GM18498 (cell line): ENCODE measurements around the gene STEAP1B.
"Not testable (repeated sequence)": the region's sequence is repeated elsewhere in the genome, so short reads cannot be mapped to it uniquely, and the experiment has no call there.

Experiments used
- ATAC-seq: cut with Tn5 transposase; IDR thresholded peaks from one replicate; pipeline ENCODE4 v1.9.1; 2021; ENCODE audit warnings: mild to moderate bottlenecking, moderate library complexity; ENCODE audit not compliant: unreplicated experiment

The STEAP1B gene

DNA sequence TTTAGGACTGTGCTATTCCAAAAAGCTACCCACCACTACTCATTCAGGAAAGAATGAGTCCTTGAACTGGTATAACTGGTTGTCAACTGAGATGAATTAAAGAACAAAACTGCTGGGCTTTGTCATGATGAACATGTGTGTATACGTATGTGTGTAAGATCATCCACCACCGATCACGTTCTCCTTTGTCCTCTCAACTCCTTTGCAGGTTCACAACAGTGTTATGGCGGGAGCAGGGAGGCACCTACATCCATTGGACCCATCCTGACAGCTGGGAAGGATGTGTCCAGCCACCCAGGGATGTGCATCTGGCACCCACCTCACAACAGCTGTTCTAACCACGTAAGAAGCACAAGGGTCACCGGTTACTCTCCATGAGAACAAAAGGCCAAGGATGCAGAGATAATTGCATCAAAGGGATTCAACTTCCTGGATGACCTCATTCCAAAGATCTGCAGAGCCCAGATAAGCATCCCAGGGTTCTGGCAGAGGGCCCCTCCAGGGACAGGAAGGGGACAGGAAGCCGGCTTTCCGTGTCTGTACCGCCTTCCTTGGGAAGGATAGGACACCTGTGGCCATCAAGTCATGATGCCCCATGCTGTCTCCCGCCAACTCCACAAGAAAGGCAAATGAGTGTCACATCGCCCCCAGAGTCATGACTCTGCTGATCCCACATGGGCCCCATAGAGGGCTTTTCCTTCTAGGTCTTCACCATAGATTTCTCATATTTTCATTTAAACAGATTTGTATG lies 66.1 kb downstream of the STEAP1B start:
- ATAC-seq: no peak

DNA sequence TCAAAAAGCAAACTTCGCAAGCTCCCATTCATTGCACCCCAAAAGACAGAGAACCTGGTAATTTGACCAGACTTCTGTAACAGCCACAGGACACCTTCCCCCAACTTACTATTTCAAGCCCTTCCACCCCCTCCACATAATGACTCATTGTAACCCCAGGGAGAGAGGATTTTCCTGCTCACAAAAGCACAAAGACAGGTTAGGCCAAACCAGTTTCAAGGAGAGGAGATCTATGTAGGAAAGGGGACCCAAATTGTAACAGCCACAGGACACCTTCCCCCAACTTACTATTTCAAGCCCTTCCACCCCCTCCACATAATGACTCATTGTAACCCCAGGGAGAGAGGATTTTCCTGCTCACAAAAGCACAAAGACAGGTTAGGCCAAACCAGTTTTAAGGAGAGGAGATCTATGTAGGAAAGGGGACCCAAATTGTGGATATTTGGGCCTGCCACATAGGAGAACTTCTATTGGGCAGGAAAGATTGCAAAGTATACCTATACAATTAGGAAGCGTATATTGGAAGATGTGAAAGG lies 66.8 kb downstream of the STEAP1B start:
- ATAC-seq: not testable (repeated sequence)

DNA sequence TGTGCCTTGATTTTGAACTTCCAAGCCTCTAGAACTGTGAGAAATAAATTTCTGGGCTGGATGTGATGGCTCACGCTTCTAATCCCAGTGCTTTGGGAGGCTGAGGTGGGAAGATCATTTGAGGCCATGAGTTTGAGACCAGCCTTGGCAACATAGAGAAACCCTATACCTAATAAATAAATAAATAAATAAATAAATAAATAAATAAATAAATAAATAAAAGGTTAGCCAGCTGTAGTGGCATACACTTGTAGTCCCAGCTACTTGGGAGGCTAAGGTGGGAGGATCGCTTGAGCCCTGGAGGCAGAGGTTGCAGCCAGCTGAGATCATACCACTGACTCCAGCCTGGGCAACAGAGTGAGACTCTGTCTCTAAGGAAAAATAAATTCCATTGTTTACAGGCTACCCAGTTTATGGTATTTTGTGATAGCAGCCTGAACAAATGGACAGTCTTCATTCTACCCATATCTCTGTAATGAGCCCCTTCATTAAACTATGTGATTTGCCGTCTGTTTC lies 67.7 kb downstream of the STEAP1B start:
- no peak for ATAC-seq

DNA sequence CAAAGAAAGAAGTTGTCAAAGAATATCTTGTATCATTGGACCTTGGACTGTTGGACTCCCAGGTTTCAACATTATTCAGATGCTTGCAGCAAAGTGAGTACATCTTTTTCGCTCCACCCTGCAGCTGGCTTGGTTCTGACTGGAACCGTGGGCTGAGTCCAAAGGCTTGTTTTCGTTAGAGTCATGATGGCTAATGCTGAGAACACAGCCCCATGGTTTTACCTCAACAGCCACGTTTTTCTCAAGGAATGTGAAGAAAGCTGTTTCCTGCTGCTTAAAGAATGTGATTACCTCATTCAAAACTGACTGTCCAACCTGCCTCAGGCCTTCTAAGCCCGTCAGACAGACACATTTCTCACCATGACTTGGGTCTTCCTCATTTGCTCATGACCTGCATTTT lies 69.5 kb downstream of the STEAP1B start:
- ATAC-seq: no peak

DNA sequence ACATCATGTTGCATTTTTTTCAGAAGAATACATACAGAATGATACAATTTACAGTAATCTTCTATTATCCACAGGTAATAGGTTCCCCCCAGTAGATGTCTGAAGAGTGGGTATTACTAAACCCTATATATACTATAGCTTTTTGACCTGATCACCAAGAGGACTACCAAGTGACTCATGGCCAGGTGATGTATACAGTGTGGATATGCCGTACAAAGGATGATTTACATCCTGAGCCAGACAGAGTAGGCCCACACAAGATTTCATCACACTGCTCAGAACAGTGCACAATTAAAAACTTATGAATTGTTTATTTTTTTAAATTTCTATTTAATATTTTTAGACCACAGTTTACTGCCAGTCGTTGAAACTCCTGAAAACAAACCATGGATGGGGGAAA lies 70.6 kb downstream of the STEAP1B start:
- ATAC-seq: no peak

DNA sequence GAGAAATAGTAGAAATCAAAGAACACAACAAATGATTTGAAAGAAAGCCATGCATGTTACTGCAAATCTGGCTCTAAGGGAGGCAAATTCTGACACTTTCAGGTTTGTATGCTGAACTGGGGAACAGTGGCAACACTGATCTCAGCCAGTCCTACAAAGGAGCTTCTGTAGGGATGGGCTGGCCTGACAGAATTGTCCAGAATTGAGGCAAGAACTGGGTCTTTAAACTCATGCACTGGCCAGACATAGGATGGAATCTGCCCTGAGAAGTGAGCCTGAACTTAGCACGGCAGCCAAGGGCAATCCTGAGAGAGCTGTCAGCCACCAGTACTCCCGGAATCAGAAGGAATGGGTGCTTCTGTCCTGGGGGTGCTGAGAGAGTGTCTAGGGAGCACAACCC lies 72.1 kb downstream of the STEAP1B start:
- ATAC-seq: no peak

DNA sequence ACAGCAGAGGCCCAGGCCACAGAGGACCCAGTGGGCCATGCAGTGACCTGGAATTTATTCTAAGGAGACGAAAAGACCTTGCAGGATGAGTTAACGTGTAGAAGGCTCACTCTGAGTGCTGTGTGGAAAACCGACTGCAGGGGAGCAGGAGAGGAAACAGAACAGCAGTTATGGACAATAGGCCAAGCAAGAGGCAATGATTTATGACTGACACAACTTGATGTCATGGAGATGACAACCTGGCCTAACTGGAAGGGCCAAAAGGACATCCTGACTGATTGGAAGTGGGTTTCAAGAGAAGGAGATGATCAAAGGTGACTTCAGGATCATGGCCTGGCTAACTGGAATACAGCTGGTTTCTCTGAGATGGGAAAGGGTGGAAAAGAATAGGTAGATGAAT lies 72.9 kb downstream of the STEAP1B start:
- ATAC-seq: no peak

DNA sequence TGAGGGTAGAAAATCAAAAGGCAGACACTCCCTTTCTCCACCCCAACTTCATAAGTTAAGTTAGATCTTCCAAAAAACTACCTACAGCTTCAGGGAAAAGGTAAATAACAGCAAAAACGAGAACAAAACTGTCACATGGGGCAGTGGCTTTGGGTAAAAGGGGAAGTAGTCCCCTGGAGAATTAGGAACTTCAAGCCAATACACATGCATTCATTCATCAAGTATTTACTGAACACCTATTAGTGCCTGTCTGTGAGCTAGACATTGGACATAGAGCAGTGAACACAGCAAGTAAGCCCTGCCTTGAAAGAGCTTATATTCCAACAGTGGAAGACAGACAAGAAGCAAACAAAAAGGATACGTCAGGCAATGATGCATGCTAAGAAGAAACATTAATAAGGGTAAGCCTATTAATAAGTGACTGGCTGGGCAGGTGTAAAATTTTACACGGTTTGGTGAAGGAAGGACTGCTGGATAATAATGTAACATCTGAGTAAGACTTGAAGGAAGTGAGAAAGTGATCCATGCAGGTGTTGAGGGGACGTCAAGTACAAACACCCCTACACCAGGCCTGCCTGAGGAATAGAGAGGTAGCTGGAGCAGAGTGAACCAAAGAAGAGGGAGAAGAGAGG lies 73.4 kb downstream of the STEAP1B start:
- peak; percentile 58 for ATAC-seq

DNA sequence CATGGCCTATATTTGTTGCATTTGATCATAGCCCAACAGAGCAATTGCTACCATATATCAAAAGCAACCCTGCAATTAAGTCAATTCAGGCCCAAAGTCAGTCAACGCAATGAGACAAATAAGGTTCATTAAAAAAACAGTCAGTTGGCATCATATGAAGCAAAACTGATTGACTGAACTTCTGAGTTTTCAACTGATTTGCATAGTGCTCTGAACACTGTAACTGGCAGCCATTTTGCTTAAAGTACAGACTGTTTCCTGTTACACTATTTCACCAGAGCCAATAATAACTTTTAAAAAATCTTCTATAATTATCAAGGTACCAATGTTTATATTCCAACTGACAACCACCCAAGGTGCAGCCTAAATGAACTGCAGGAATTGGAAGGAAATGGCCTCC lies 74.6 kb downstream of the STEAP1B start:
- no peak for ATAC-seq

DNA sequence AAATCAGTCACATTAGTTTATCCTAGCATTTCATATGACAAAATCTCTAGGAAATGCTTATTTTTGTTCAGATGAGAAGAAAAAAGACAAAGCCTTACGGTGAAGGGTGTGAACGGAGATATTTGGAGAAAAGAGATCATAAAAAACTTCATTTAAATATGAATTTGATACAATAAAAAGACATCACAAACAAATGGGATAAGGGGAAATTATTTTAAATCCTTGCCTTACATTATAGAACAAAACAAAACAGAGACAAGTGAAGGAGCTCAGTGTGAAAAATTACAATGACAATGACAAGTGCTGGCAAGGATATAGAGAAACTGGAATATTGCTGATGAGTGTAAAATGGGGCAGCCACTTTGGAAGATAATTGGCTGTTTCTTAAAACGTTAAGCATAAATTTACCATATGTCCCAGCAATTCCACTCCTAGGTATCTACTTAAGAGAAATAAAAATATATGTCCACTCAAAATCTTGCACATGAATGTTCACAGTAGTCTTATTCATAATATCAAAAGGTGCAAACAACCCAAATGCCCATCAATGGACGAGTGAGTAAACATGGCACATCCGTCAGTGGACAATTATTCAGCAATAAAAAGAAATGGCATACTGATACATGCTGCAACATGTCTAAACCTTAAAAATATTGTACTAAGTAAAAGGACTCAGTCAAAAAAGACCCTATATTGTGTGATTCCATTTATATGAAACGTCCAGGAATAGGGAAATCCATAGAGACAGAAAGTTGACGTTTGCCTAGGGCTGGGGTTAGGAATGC lies 77.0 kb downstream of the STEAP1B start:
- no peak for ATAC-seq

DNA sequence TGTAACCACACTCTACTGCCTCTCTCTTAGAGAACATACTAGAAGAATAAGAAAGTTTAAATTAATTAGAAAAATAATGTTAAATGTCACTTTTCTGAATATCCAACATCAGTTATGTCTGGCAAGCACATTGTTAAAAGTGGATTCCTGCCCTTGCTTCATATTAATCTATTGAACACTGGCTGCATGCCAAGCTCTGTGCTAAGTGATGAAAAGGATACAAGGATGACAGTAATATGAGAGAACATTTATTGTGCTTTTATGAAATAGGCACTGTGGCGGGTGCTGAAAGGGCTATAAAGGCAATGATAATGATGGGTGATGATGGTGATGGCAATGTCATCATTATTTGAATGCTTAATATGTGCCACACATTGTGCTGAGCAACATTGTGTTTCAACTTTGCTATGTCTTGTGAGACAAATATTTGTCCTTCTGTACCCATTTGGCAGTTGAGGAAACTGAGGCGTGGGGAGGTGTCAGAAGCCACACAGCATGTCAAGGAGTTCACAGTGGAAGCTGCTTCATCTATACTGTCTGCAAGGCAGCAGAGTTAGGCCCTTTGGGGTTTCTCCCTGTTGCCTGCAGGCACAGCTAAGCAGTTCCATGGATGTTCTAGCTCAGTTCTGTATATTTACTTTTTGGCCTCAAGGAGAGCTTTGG lies 78.9 kb downstream of the STEAP1B start:
- no peak for ATAC-seq

DNA sequence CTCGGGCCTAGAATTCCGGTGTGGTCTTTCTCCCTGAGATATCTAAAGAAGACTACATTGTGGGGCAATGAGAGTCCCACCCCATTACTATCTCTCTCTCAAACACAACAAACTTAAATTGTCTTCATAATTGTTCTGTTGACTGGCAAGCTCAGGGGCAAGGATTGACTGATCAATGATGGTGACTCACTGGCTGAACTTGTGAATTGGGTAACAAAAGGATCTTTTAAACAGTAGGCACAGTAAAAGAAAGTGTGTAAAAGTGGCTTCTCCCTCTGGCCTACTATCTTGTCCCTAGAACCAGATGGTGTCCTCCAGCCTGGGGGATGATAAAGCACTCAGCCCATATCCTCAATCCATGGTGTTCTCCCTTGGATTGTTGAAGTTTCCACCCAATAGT lies 80.0 kb downstream of the STEAP1B start:
- no peak for ATAC-seq

DNA sequence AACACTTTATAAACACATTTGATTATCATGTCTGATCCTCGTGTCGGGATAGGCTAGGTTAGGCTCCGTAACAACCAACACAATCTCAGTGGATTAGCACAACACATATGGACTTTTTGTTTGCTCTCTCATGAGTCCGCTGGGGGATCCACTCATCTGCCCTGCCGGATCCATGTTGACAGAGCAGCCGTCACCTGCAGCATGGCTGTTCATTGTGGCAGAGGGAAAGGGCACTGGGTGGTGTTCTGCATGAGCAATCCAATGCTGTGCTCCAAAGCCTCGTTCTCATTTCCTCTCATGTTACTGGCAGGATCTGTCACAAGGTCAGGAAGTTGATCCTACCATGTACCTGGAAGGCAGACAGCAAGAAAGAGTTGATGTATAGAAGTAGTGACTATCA lies 80.5 kb downstream of the STEAP1B start:
- ATAC-seq: no peak

DNA sequence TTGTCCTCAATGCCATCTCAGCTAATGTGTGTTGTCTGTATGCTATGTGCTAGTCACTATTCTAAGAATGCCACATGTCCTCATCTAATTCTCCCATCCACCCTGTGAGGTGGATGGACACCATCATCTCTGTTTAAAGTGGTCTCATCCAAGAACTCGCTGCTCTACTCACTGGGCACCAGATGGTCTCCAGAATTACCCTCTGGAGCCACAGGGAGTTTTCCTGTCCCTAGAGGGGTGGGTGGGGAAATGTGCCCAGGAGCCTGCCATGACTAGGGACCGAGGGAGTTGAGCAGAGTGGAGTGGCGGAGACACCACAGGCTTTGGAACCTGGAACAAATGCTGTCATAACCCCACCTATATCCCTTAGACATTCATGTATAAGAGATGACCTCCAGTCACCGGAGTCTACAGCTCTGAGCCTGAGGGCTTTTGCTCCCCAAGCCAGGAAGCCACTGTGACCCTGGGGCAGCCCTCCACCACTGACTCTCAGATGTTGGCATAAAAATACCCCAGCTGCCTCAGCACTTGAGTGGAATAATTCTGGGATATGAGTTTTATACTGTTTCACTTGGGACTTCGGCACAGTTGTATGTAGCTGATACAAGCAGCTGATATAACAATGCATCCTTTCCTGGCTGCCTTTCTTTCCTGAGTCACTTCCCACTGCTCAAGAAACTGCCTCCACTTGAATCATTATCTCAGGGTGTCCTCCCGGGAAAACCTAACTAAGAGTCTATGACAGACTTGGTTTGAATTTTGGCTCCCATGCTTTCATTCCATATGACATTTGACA lies 81.5 kb downstream of the STEAP1B start:
- no peak for ATAC-seq

DNA sequence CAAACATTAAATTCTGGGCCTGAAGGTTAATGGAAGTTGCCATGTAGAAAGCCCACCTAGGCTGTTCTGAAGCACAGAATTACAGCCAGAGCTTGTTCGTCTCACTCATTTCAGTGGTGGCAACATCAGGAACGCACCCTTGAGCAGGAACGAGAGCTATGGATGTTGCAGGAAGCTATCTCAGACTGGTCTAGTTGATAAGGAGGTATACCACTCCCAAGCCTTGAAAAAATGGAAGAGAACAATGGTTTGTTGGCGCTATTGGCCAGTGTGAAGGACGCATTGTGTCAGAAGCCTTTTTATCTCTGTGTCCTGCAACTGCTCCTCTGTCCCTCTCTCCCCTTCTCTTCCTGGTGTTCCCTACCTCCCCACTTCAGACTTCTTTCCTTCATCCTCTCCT lies 82.1 kb downstream of the STEAP1B start:
- ATAC-seq: no peak

DNA sequence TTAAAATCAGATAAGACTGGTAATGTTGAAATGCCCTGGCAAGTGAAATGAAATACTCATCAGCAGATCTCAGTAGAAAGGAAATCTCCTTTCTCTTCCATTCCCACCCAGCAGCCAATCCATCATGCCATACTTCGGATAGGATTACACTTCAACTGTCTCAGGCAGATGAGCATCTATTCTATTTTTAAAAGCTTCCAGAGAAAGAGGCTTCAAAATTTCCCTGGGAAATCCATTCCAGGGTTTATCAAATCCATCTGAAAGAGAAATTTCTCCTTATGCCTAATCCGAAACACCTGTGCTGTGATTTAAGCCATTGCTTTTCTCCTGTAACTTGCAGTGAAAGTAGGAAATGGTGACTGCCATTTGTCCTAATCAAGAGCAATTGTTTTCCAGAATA lies 82.6 kb downstream of the STEAP1B start:
- ATAC-seq: no peak

DNA sequence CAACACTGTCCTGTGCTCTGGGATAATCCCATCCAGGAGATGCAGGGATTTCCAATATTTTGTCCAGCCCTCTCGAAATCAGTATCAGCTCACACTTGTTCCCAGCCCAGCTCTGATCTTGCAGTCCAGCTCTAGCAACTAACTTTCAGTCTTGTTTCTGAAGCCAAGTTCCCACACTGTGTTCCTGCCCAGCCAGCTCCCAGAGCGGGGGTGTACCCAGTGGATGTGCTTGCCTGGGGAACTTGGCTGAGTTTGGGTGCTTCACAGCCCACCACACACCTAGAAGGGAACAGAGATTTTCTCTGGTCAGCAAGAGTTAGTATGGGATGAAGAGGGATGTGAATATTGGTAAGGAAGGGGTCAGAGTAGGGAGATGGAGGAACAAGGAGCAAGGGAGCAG lies 85.6 kb downstream of the STEAP1B start:
- ATAC-seq: no peak

DNA sequence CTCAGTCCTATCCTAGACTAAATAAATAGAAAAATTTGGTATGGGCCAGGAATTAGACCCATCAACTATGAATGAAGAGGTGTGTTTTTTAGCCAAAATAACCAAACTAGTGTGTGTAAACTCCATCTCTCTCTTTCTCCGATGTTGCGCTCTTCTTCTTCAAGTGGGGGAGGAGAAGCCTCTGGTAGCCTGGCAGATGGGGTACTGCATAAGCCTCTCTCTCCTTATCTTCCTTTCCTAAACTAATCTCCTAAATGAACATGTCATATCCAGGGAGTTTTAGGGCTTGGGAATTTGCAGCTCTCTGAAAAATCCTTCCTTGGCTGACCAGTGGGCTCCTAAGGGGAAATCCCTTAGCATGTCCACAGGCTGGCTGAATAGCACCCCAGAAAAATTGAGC lies 86.8 kb downstream of the STEAP1B start:
- ATAC-seq: no peak

DNA sequence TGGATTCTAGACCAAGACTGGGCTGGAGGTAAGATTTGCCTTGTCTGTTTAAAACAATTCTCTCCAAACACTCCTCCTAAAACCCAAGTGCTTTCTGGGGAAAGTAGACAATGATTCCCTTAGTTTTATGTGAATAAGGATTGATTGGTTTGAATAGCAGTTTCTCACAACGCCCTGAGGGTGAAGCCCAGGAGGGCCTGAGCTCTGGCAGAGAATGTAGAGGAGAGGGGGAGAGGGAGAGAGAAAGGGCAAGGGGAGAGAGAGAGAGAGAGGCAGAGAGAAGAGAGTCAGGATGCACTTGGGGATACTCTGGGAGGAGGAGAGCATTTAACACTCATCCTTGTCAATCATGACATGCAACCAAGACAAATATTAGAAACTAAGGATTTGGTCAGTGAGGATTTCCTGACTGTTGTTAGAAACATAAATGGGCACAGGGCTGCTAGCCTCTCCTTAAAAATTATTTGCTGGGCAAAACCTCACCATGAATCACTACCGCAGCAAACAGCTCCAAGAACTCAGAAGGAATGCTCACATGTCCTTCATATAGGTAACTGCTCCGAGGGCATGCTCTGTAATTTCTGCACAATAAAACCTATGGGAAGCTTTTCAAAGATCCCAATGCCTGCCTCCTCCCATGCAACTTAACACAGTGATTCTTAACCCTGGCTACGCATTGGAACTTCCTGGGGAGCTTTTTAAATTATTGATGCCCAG lies 87.9 kb downstream of the STEAP1B start:
- ATAC-seq: no peak

DNA sequence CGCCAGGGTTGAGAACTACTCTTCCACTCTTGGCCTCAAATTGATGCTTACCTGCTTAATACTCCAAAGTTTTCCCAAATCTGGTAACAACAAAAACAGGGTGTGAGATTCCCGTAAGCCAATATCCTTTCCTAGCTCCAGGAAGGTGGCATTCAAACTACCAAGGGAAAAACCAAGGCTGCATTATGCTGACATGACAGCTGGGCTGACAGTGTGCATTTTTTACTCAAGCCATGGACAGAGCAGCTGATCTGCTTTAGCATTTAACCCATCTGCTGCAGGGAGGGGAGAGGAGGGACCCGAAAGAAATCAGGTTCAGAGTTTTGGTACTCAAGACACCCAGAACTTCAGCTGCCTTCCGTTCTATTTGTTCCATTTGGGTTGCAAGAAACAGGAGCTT lies 93.3 kb downstream of the STEAP1B start:
- no peak for ATAC-seq
